ENCODE results near the gene BNC2. TPM values are rescaled to one million over a fixed set of nuclear protein-coding genes. Genes with fewer than 3 reads are reported as not detected.

Gene BNC2
- total RNA-seq, 1 donor from 2014 or later = 15.2 TPM

- Mint-ChIP-seq H3K27me3 (ENCODE audit: unreplicated experiment) (peaks cover 3% of the 10 kb centered on the region), H3K4me1 (ENCODE audit: low read depth, unreplicated experiment) (peaks cover 56% of the 10 kb centered on the region), H3K36me3 (ENCODE audit: unreplicated experiment) (no peaks in the 10 kb centered on the region), H3K27ac (ENCODE audit: unreplicated experiment) (no peak overlapping the region), H3K9me3 (ENCODE audit: unreplicated experiment) (no peaks in the 10 kb centered on the region), H3K4me3 (ENCODE audit: unreplicated experiment) (no peak overlapping the region)
- TF ChIP-seq CTCF (IDR thresholded peaks at IDR 0.05; ENCODE audit: partially characterized antibody, unreplicated experiment) = no peak
- no peak for DNase-seq
Measured at GRCh38 chr9:16654596-16655126, 215.8 kb downstream of the BNC2 start.

- H3K27me3 Mint-ChIP-seq (ENCODE audit: unreplicated experiment) = peaks cover 2% of the 10 kb centered on the region
- H3K4me3 Mint-ChIP-seq (ENCODE audit: unreplicated experiment) = peak overlapping the region; percentile 9
- peak; percentile 33 for DNase-seq
- no peaks in the 10 kb centered on the region for H3K36me3 Mint-ChIP-seq (ENCODE audit: unreplicated experiment)
- no peaks in the 10 kb centered on the region for H3K9me3 Mint-ChIP-seq (ENCODE audit: unreplicated experiment)
- peaks cover 52% of the 10 kb centered on the region for H3K4me1 Mint-ChIP-seq (ENCODE audit: low read depth, unreplicated experiment)
- TF ChIP-seq CTCF (IDR thresholded peaks at IDR 0.05; ENCODE audit: partially characterized antibody, unreplicated experiment) = no peak
- peak overlapping the region; percentile 89 for H3K27ac Mint-ChIP-seq (ENCODE audit: unreplicated experiment)
Measured at GRCh38 chr9:16653491-16654399, 216.7 kb downstream of the BNC2 start.

GRCh38 chr9:16652582-16652981 is 217.9 kb downstream of the BNC2 start:
- Mint-ChIP-seq H3K36me3 (ENCODE audit: unreplicated experiment) (no peaks in the 10 kb centered on the region), H3K4me1 (ENCODE audit: low read depth, unreplicated experiment) (peaks cover 49% of the 10 kb centered on the region), H3K27me3 (ENCODE audit: unreplicated experiment) (peaks cover 2% of the 10 kb centered on the region), H3K27ac (ENCODE audit: unreplicated experiment) (no peak overlapping the region), H3K9me3 (ENCODE audit: unreplicated experiment) (no peaks in the 10 kb centered on the region), H3K4me3 (ENCODE audit: unreplicated experiment) (no peak overlapping the region)
- no peak for DNase-seq
- no peak for TF ChIP-seq CTCF (IDR thresholded peaks at IDR 0.05; ENCODE audit: partially characterized antibody, unreplicated experiment)

GRCh38 chr9:16651446-16651964 is 219.0 kb downstream of the BNC2 start:
- H3K4me1 Mint-ChIP-seq (ENCODE audit: low read depth, unreplicated experiment) = peaks cover 40% of the 10 kb centered on the region
- no peak for DNase-seq
- no peaks in the 10 kb centered on the region for H3K9me3 Mint-ChIP-seq (ENCODE audit: unreplicated experiment)
- no peak for TF ChIP-seq CTCF (IDR thresholded peaks at IDR 0.05; ENCODE audit: partially characterized antibody, unreplicated experiment)
- H3K36me3 Mint-ChIP-seq (ENCODE audit: unreplicated experiment) = no peaks in the 10 kb centered on the region
- H3K27ac Mint-ChIP-seq (ENCODE audit: unreplicated experiment) = peak overlapping the region; percentile 29
- peaks cover 2% of the 10 kb centered on the region for H3K27me3 Mint-ChIP-seq (ENCODE audit: unreplicated experiment)
- no peak overlapping the region for H3K4me3 Mint-ChIP-seq (ENCODE audit: unreplicated experiment)

- no peaks in the 10 kb centered on the region for H3K36me3 Mint-ChIP-seq (ENCODE audit: unreplicated experiment)
- TF ChIP-seq CTCF (IDR thresholded peaks at IDR 0.05; ENCODE audit: partially characterized antibody, unreplicated experiment) = no peak
- no peaks in the 10 kb centered on the region for H3K27me3 Mint-ChIP-seq (ENCODE audit: unreplicated experiment)
- no peak overlapping the region for H3K27ac Mint-ChIP-seq (ENCODE audit: unreplicated experiment)
- no peaks in the 10 kb centered on the region for H3K4me1 Mint-ChIP-seq (ENCODE audit: low read depth, unreplicated experiment)
- H3K9me3 Mint-ChIP-seq (ENCODE audit: unreplicated experiment) = no peaks in the 10 kb centered on the region
- no peak overlapping the region for H3K4me3 Mint-ChIP-seq (ENCODE audit: unreplicated experiment)
- no peak for DNase-seq
Measured at GRCh38 chr9:16645970-16646369, 224.5 kb downstream of the BNC2 start.
